ENCODE results near the gene TRNT1. TPM values are rescaled to one million over a fixed set of nuclear protein-coding genes. Genes with fewer than 3 reads are reported as not detected.

The TRNT1 gene
- total RNA-seq, 1 experiment from 2014 or later: 21.4 TPM

DNA sequence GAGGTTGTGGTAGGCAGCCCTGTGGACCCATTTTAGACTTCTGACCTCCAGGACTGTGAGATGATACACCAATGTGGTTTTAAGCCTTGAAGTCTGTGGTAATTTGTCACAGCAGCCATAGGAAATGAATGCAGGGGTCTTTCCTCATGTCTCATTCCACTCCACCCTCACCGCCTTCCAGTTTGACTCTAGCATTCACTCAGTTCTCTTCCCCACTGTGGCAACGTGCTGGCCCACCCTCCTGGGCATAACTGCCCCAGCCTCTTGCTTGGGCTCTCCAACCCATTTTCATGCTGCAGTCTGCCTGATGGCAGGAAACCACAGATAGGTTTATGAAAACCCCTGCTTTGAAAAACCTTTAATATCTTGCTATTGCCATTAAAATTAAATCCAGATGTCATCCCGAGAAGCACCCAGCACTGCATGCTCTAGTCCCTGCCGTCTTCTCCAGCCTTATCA, 7.3 kb upstream of the TRNT1 start (continued):
- TF ChIP-seq REST (IDR thresholded peaks at IDR 0.05; ENCODE audit: low read depth) (no peak), JUND (IDR thresholded peaks at IDR 0.05) (no peak), SRF (IDR thresholded peaks at IDR 0.05; ENCODE audit: low read depth) (no peak), TCF7L2 (IDR thresholded peaks at IDR 0.05; ENCODE audit: borderline replicate concordance, extremely low read depth, insufficient read depth, insufficient read length) (no peak), POLR2AphosphoS5 (IDR thresholded peaks at IDR 0.05; ENCODE audit: low read depth, low read length) (no peak), MAX (IDR thresholded peaks at IDR 0.05) (no peak), CEBPB (IDR thresholded peaks at IDR 0.05; ENCODE audit: low read depth) (no peak), RAD21 (IDR thresholded peaks at IDR 0.05; ENCODE audit: low read depth) (no peak), CTCF (IDR thresholded peaks at IDR 0.05 in 2 of 3, conservative IDR thresholded peaks at IDR 0.05 in 1 of 3; ENCODE audit: borderline replicate concordance in 1 of 3, insufficient read depth in 1 of 3, low read depth in 2 of 3, low read length in 2 of 3) (no peak)
